ENCODE measurements around the gene CD276.
"Not testable (repeated sequence)": the region's sequence is repeated elsewhere in the genome, so short reads cannot be mapped to it uniquely, and the experiment has no call there.

CD276 gene

DNA sequence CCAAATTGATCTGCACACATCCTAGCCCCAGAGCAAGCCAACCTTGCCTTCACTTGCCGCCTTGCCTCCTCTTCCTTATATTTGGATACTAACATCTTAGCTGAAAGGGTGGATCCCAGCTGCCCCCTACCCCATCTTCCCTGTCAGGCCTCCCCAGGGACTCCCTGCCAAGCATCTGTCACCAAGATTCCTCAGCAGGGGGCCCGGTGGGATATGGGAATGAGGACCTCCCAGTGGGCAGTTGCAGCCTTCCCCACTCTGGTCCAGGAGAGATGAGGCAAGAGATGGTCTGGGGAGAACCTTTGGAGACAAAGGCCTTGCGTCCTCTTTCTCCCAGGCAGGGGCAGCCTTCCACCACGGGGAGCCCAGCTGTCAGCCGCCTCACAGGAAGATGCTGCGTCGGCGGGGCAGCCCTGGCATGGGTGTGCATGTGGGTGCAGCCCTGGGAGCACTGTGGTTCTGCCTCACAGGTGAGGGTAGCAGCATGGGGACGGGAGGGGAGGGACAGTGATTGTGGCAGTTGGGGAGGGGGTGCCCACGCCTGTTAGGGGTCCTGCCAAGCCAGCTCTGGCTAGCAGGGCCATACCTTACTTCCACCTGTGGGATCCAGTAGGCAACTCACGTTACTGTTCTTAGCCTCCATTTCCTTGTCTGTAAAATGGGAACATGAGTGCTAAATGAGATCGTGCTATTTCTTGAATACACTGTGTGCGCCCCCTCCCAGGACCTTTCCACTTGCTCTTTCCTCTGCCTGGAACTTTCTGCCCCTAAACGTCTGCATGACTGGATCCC lies 15.3 kb downstream of the CD276 start:
- Histone ChIP-seq H3K9me3 (ENCODE audit: control insufficient read depth, low read length) (no peaks in the 10 kb centered on the region), H3K27ac (ENCODE audit: low read depth, low read length, severe bottlenecking) (no peak overlapping the region), H3K4me3 (ENCODE audit: extremely low read depth, insufficient read depth, low read length, poor library complexity, severe bottlenecking) (no peak overlapping the region), H3K4me1 (ENCODE audit: control insufficient read depth, insufficient read depth, low read length, poor library complexity, severe bottlenecking) (peaks cover 25% of the 10 kb centered on the region), H3K36me3 (ENCODE audit: control insufficient read depth, insufficient read depth, low read length) (peaks cover 53% of the 10 kb centered on the region)
- WGBS, 2 experiments (ENCODE audit: insufficient coverage in 2 of 2): 91 to 94% methylated on average over 11 to 13 of the region's 14 CpGs

DNA sequence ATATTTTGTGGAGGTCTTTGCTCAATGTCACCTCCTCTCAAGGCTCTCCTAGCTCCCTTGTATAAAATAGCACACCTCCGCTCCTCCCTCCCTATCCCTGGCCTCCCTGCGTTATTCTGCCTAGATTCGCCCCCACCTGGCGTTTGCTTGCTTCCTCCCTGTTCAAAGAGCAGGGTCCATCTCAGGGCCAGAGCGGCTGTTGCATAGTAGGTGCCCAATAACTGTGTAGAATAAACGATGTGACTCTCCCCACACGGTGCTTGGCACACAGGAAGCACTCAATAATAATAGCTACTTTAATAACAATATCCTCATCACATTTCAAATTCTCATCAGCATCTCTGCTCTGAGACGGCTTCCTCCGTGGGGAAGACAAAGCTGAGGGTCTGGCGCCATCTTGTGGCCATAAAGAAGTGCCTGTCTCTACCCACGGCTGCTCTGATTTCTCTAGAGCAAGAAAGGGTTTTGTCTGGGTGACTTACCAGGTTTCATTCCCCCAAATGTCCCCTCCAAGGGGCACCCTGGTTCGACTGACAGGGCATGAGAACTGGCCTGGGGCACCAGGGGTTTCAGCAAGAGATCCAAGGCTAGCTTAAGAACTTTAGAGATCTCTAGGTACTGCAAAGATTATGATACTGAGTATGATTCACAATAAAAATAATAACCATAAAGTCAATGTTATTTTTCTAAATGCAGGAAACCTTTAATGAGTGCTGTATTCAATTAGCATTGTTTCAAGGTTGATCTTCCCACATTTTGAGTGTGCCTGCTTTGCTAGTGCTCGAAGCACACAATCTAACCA lies 16.1 kb downstream of the CD276 start:
- H3K36me3 ChIP-seq (ENCODE audit: control insufficient read depth, insufficient read depth, low read length): peaks cover 60% of the 10 kb centered on the region
- peaks cover 25% of the 10 kb centered on the region for H3K4me1 ChIP-seq (ENCODE audit: control insufficient read depth, insufficient read depth, low read length, poor library complexity, severe bottlenecking)
- whole genome bisulfite sequencing, 2 experiments (ENCODE audit: insufficient coverage in 2 of 2): 41 to 50% methylated on average over 5 to 9 of the region's 13 CpGs
- no peaks in the 10 kb centered on the region for H3K9me3 ChIP-seq (ENCODE audit: control insufficient read depth, low read length)
- H3K27ac ChIP-seq (ENCODE audit: low read depth, low read length, severe bottlenecking): no peak overlapping the region
- no peak overlapping the region for H3K4me3 ChIP-seq (ENCODE audit: extremely low read depth, insufficient read depth, low read length, poor library complexity, severe bottlenecking)

DNA sequence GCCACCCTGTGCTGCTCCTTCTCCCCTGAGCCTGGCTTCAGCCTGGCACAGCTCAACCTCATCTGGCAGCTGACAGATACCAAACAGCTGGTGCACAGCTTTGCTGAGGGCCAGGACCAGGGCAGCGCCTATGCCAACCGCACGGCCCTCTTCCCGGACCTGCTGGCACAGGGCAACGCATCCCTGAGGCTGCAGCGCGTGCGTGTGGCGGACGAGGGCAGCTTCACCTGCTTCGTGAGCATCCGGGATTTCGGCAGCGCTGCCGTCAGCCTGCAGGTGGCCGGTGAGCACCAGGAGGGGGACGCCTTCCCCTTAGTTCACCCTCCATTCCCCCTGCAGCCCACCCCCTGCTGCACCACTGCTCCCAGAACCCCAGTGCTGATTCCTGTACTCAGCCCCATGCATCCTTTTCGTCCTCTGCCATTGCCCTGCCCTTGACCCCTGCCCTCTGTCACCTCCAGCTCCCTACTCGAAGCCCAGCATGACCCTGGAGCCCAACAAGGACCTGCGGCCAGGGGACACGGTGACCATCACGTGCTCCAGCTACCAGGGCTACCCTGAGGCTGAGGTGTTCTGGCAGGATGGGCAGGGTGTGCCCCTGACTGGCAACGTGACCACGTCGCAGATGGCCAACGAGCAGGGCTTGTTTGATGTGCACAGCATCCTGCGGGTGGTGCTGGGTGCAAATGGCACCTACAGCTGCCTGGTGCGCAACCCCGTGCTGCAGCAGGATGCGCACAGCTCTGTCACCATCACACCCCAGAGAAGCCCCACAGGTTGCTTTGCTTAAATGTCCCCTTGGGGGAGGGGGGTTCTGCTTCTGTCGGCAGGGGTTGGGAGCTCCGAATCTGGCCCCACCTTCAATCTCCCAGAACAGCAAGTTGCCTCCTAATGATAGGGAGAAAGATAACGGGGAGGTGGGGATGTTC lies 18.4 kb downstream of the CD276 start:
- 94% methylated on average over 17 to 24 of the region's 33 CpGs for WGBS, 2 experiments (ENCODE audit: insufficient coverage in 2 of 2)
- H3K4me1 ChIP-seq (ENCODE audit: control insufficient read depth, insufficient read depth, low read length, poor library complexity, severe bottlenecking); H3K27ac ChIP-seq (ENCODE audit: low read depth, low read length, severe bottlenecking); H3K9me3 ChIP-seq (ENCODE audit: control insufficient read depth, low read length); H3K4me3 ChIP-seq (ENCODE audit: extremely low read depth, insufficient read depth, low read length, poor library complexity, severe bottlenecking): not testable (repeated sequence)
- H3K36me3 ChIP-seq (ENCODE audit: control insufficient read depth, insufficient read depth, low read length): peaks cover 83% of the 10 kb centered on the region

DNA sequence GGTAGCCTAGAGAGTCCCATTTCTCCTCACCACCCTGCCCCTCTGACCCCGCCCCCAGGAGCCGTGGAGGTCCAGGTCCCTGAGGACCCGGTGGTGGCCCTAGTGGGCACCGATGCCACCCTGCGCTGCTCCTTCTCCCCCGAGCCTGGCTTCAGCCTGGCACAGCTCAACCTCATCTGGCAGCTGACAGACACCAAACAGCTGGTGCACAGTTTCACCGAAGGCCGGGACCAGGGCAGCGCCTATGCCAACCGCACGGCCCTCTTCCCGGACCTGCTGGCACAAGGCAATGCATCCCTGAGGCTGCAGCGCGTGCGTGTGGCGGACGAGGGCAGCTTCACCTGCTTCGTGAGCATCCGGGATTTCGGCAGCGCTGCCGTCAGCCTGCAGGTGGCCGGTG lies 19.4 kb downstream of the CD276 start:
- not testable (repeated sequence) for H3K4me1 ChIP-seq (ENCODE audit: control insufficient read depth, insufficient read depth, low read length, poor library complexity, severe bottlenecking); H3K27ac ChIP-seq (ENCODE audit: low read depth, low read length, severe bottlenecking); H3K4me3 ChIP-seq (ENCODE audit: extremely low read depth, insufficient read depth, low read length, poor library complexity, severe bottlenecking); H3K9me3 ChIP-seq (ENCODE audit: control insufficient read depth, low read length)
- H3K36me3 ChIP-seq (ENCODE audit: control insufficient read depth, insufficient read depth, low read length): peaks cover 86% of the 10 kb centered on the region
- 97 to 98% methylated on average over 19 to 23 of the region's 23 CpGs for WGBS, 2 experiments (ENCODE audit: insufficient coverage in 2 of 2)

DNA sequence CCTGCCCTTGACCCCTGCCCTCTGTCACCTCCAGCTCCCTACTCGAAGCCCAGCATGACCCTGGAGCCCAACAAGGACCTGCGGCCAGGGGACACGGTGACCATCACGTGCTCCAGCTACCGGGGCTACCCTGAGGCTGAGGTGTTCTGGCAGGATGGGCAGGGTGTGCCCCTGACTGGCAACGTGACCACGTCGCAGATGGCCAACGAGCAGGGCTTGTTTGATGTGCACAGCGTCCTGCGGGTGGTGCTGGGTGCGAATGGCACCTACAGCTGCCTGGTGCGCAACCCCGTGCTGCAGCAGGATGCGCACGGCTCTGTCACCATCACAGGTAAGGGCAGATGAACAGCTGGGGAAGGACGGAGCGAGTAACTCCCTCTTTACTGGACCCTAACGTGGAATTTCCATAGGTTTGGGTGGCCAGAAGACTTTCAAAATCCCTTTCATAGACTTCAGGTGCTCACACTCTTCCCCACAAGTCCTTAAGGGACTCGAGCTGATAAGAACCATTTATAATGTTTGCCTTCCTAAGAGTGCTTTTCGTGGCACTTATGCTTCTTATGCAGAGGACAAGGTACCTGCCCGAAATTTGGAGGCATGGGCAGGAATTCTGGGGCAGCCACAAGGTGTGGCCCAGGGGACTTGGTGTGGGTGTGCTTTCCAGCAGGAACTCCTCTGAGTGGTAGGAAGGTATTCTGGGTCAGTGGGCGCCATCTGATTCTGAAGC lies 20.1 kb downstream of the CD276 start:
- WGBS, 2 experiments (ENCODE audit: insufficient coverage in 2 of 2): 92 to 95% methylated on average over 12 to 22 of the region's 23 CpGs
- peaks cover 86% of the 10 kb centered on the region for H3K36me3 ChIP-seq (ENCODE audit: control insufficient read depth, insufficient read depth, low read length)
- not testable (repeated sequence) for H3K9me3 ChIP-seq (ENCODE audit: control insufficient read depth, low read length); H3K27ac ChIP-seq (ENCODE audit: low read depth, low read length, severe bottlenecking); H3K4me3 ChIP-seq (ENCODE audit: extremely low read depth, insufficient read depth, low read length, poor library complexity, severe bottlenecking); H3K4me1 ChIP-seq (ENCODE audit: control insufficient read depth, insufficient read depth, low read length, poor library complexity, severe bottlenecking)

DNA sequence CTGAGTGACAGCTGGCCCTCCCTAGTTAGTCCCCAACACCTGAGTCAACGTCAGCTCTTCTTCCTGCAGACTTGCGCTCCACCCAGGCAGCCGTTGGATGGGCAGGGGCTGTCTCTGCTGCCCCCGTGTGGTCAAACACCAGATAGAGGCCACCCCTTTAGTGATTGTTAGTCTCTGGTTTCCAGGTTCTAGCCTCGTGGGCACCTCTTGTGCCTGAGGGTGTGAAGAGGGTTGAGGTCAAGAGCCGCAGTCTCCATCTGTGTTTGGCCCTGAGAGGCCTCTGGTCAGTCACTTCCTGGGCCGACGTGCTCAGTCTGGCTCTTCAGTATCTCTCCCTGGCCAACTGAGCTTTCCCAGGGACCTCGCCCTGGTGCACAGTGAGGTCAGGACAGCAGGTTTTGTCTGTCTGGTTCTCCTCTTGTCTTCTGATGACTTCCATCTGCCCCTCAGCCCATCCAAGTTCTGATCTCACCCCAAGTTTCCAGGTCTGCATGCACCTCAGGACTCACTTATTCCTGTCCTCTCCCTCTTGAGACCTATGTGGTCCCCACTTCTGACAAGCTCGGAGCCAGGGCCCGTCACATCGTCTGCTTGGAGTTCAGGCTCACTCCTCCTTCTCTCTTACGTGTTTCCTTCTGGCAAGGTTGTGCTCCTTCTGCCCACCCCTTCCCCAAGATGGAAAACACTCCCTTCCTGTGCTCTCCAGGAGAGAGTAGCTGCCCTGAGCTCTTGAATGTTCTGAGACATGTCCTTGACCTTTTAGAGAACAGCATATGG lies 20.9 kb downstream of the CD276 start:
- H3K36me3 ChIP-seq (ENCODE audit: control insufficient read depth, insufficient read depth, low read length): peaks cover 85% of the 10 kb centered on the region

DNA sequence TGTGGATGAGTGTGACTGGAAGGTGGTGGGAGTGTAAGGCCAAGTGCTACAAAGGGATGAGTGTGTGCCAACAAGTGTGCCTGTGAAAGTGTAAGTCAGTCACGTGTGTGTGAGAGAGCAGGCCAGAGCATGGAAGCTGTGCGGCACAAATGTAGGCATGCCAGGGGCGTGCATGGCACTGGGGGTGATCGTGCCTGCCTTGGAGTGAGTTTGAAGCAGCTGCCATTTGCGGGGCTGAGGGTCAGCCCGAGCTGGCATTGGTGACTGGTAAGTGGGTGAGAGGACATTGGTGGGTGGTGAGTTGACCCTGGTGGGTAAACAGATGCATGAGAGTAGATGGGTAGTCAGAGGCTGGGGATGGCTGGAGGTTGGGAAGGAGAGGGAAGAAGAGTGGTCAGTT lies 24.5 kb downstream of the CD276 start:
- Histone ChIP-seq H3K9me3 (ENCODE audit: control insufficient read depth, low read length) (no peaks in the 10 kb centered on the region), H3K4me1 (ENCODE audit: control insufficient read depth, insufficient read depth, low read length, poor library complexity, severe bottlenecking) (no peaks in the 10 kb centered on the region), H3K36me3 (ENCODE audit: control insufficient read depth, insufficient read depth, low read length) (peaks cover 90% of the 10 kb centered on the region), H3K27ac (ENCODE audit: low read depth, low read length, severe bottlenecking) (no peak overlapping the region), H3K4me3 (ENCODE audit: extremely low read depth, insufficient read depth, low read length, poor library complexity, severe bottlenecking) (no peak overlapping the region)
- 95 to 98% methylated on average over 5 to 6 of the region's 6 CpGs for WGBS, 2 experiments (ENCODE audit: insufficient coverage in 2 of 2)

More for the DNA sequence above, 20.9 kb downstream of the CD276 start:
- H3K4me1 ChIP-seq (ENCODE audit: control insufficient read depth, insufficient read depth, low read length, poor library complexity, severe bottlenecking): peaks cover 2% of the 10 kb centered on the region
- H3K27ac ChIP-seq (ENCODE audit: low read depth, low read length, severe bottlenecking): no peak overlapping the region
- WGBS, 2 experiments (ENCODE audit: insufficient coverage in 2 of 2): 68 to 73% methylated on average over 13 of the region's 13 CpGs
- H3K4me3 ChIP-seq (ENCODE audit: extremely low read depth, insufficient read depth, low read length, poor library complexity, severe bottlenecking): no peak overlapping the region
- H3K9me3 ChIP-seq (ENCODE audit: control insufficient read depth, low read length): no peaks in the 10 kb centered on the region

DNA sequence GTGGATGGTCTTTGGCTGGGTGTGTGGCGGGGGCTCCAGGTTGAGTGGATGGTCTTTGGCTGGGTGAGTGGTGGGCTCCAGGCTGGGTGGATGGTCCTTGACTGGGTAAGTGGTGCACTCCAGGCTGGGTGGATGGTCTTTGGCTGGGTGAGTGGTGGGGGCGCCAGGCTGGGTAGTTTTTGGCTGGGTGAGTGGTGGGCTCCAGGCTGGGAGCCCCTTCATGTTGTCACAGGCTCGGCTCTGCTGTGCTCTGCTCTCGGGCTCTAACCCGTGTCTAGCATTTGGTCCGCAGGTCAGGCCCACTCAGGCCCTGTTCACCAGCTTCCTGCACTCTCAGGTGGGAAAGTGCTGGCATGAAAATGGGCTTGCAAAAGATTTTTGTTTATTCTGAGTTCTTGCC lies 25.1 kb downstream of the CD276 start:
- Histone ChIP-seq H3K4me3 (ENCODE audit: extremely low read depth, insufficient read depth, low read length, poor library complexity, severe bottlenecking) (no peak overlapping the region), H3K9me3 (ENCODE audit: control insufficient read depth, low read length) (no peaks in the 10 kb centered on the region), H3K36me3 (ENCODE audit: control insufficient read depth, insufficient read depth, low read length) (peaks cover 92% of the 10 kb centered on the region), H3K27ac (ENCODE audit: low read depth, low read length, severe bottlenecking) (no peak overlapping the region), H3K4me1 (ENCODE audit: control insufficient read depth, insufficient read depth, low read length, poor library complexity, severe bottlenecking) (no peaks in the 10 kb centered on the region)
- 96 to 97% methylated on average over 3 to 6 of the region's 6 CpGs for WGBS, 2 experiments (ENCODE audit: insufficient coverage in 2 of 2)

DNA sequence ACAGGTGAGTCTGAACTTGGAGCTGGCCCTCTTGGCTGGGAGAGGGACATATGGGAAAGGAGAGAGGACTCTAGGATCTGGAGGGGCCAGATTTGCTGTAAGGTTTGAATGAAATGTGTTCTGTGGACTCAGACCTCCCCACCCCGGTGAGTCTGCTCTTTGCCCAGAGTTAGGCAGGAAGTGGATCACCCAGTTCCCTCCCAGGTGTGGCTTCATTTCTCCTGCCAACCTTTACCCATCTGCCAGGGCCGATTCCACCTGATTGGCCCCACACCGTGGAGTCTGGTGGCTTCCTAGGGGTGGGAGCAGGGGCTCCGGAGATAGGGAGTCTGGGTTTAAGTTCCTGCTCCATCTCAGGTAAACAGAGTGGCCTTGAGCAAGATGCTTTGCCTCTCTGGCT lies 25.5 kb downstream of the CD276 start:
- H3K27ac ChIP-seq (ENCODE audit: low read depth, low read length, severe bottlenecking): no peak overlapping the region
- H3K36me3 ChIP-seq (ENCODE audit: control insufficient read depth, insufficient read depth, low read length): peaks cover 92% of the 10 kb centered on the region
- 100% methylated on average over 1 of the region's 4 CpGs for WGBS, 2 experiments (ENCODE audit: insufficient coverage in 2 of 2)
- no peaks in the 10 kb centered on the region for H3K4me1 ChIP-seq (ENCODE audit: control insufficient read depth, insufficient read depth, low read length, poor library complexity, severe bottlenecking)
- no peak overlapping the region for H3K4me3 ChIP-seq (ENCODE audit: extremely low read depth, insufficient read depth, low read length, poor library complexity, severe bottlenecking)
- H3K9me3 ChIP-seq (ENCODE audit: control insufficient read depth, low read length): no peaks in the 10 kb centered on the region
